SH-SY5Y (cell line): ENCODE measurements around the gene TMSB15B.
"Not testable (repeated sequence)": the region's sequence is repeated elsewhere in the genome, so short reads cannot be mapped to it uniquely, and the experiment has no call there.

Source experiments
- GATA2 ChIP-seq: IDR thresholded peaks from 2 replicates; pipeline ENCODE4 v1.6.1; 2011; ENCODE audit warnings: mild to moderate bottlenecking, low read depth, low read length
- GATA3 ChIP-seq: IDR thresholded peaks from 2 replicates; pipeline ENCODE4 v1.6.1; 2011; ENCODE audit warnings: low read depth, mild to moderate bottlenecking, low read length, moderate library complexity

Gene TMSB15B

GRCh38 chrX:103962411-103963278 is at the start of gene TMSB15B:
TMSB15B (plus strand) TSS chrX:103962627.
- TF ChIP-seq GATA2, GATA3: not testable (repeated sequence)

GRCh38 chrX:103913356-103914020 is 48.9 kb upstream of the TMSB15B start:
- TF ChIP-seq GATA3 (no peak), GATA2 (no peak)

DNA sequence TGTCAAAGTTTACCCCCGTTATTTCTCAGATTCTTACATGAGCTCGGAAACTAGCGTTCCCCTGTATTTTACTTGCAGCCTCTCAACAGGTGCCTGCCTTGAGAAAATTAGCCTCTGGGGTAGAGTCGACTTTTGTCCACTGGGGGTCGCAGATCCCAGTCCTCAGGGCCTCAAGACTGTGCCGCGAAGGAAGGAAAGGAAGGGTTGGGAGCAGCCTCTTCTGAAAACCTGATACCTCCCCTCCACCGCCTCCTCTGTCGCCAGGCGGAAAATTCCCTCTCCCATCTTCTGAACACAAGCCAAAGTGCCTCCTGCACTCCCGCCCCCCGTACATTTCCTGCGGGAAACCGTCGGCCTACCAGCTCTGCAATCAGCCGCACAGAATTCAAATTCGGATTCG is 44.4 kb upstream of the TMSB15B start:
- TF ChIP-seq GATA2 (no peak), GATA3 (no peak)

GRCh38 chrX:103918571-103919269 is 43.7 kb upstream of the TMSB15B start:
- TF ChIP-seq GATA3 (no peak), GATA2 (no peak)

- no peak for TF ChIP-seq GATA2
- no peak for TF ChIP-seq GATA3
These were observed 43.2 kb upstream of the TMSB15B start for GRCh38 chrX:103919270-103919637.

GRCh38 chrX:103927030-103927429 is 35.4 kb upstream of the TMSB15B start:
- TF ChIP-seq GATA3, result no peak
- TF ChIP-seq GATA2, result no peak

- TF ChIP-seq GATA3 (no peak), GATA2 (no peak)
These were observed 34.8 kb upstream of the TMSB15B start for GRCh38 chrX:103927633-103928032.

DNA sequence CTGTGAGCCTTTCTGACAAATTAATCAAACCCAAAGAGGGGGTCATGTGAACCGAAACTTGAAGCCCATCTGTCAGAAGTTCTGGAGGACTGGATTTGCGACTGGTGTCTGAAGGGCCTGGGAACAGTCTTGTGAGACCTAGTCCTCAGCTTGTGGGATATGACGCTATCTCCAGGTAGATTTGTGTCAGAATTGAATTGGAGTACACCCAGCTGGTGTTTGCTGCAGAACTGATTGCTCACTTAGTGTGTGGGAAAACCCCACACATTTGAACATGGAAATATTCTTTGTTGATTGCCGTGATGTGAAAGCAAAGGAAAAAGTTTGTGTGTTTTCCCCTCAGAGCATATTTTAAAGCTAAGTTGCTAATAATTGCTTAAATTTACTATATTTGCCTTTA is 30.3 kb upstream of the TMSB15B start:
- TF ChIP-seq GATA3 (no peak), GATA2 (no peak)

- TF ChIP-seq GATA3 (no peak), GATA2 (no peak)
These were observed 21.0 kb upstream of the TMSB15B start for GRCh38 chrX:103941201-103941975.

- TF ChIP-seq GATA2 (no peak), GATA3 (no peak)
These were observed 12.9 kb upstream of the TMSB15B start for GRCh38 chrX:103949506-103949905.

GRCh38 chrX:103953353-103953752 is 9.1 kb upstream of the TMSB15B start:
- TF ChIP-seq GATA2 (no peak), GATA3 (no peak)

DNA sequence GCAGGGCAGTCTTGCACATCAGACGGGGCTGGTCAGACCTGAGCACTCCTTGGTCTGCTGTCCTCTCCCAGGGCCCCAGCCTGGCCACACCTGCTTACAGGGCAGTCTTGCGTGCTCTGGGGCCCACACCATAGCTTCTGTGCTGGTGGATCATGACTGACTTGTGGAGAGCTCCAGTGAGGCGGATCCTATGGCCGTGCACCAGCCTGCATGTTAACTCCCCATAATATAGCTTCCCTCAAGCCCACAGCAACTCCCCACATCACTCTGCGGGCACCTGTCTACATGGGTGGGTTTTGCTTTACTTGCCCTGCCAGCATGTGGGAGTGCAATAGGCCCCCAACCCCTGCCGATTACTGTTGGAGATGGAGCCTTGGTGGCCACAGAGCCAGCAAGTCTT is 8.2 kb upstream of the TMSB15B start:
- no peak for TF ChIP-seq GATA2
- no peak for TF ChIP-seq GATA3

- no peak for TF ChIP-seq GATA3
- no peak for TF ChIP-seq GATA2
These were observed 36.8 kb downstream of the TMSB15B start for GRCh38 chrX:103999234-103999633.

GRCh38 chrX:104008831-104009230 is 46.4 kb downstream of the TMSB15B start:
- TF ChIP-seq GATA3 (no peak), GATA2 (no peak)

DNA sequence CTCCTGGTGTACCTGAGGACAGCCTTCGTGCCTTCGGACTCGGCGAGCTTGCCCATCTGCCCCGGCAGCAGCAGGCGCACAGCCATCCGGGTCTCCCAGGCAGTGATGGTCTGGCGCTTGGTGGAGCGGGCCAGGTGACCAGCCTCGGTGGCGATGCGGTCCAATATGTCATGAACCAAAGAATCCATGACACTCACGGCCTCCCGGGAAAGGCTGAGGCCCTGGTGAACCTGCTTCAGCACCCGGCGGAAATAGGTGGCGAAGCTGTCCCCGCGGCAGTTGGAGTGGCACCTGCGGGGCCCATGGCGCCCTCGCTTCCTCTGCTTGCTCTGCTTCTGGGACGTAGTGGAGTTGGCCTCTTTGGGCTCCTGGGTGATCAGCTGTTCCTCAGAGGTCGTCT is 50.7 kb downstream of the TMSB15B start:
- TF ChIP-seq GATA2 (no peak), GATA3 (no peak)

GRCh38 chrX:104013606-104014005 is 51.2 kb downstream of the TMSB15B start, which contains the start of gene H2BW1:
H2BW1 (minus strand) TSS chrX:104013708; CDS start chrX:104013576, 132 bp downstream.
- TF ChIP-seq GATA2 (no peak), GATA3 (no peak)
